ENCODE data around the gene MOB3B. TPM values are rescaled to one million over a fixed set of nuclear protein-coding genes. Genes with fewer than 3 reads are reported as not detected.

Gene MOB3B
- total and polyA plus RNA-seq, 10 of the 15 experiments (the other 5 are each of a cell fraction or from before 2014, with no cell fraction given): 0.44 to 2.7 (median 0.91) TPM

GRCh38 chr9:27352457-27353165 lies 177.0 kb downstream of the MOB3B start (continued):
- no peak for TF ChIP-seq USF1 (IDR thresholded peaks at IDR 0.05; ENCODE audit: borderline replicate concordance, extremely low read length, insufficient read depth, low read depth, low read length)
- no peak for TF ChIP-seq SUZ12 (IDR thresholded peaks at IDR 0.05; ENCODE audit: unreplicated experiment)
- no peak for TF ChIP-seq TAF1 (IDR thresholded peaks at IDR 0.05; ENCODE audit: borderline replicate concordance, low read depth, low read length)
- no peak for TF ChIP-seq TCF12 (IDR thresholded peaks at IDR 0.05; ENCODE audit: low read depth, low read length)
- no peak for TF ChIP-seq E4F1 (IDR thresholded peaks at IDR 0.05; ENCODE audit: borderline replicate concordance, partially characterized antibody)
- TF ChIP-seq SMAD1 (IDR thresholded peaks at IDR 0.05; ENCODE audit: low read depth, partially characterized antibody): no peak
- TF ChIP-seq SMARCA5 (IDR thresholded peaks at IDR 0.05): no peak
- 0 out of 3 replicates have a peak, but pooled peaks of 1 of the 2 experiments have one; percentile 18 for TF ChIP-seq EGR1 (IDR thresholded peaks at IDR 0.05; ENCODE audit: borderline replicate concordance in 1 of 2, low read depth in 2 of 2, low read length in 2 of 2)
- no peak for TF ChIP-seq MEF2A (IDR thresholded peaks at IDR 0.05; ENCODE audit: insufficient read depth, low read depth, low read length)
- TF ChIP-seq ETV6 (conservative IDR thresholded peaks at IDR 0.05 in 1 of 2, IDR thresholded peaks at IDR 0.05 in 1 of 2; ENCODE audit: borderline replicate concordance in 1 of 2, low read depth in 1 of 2): peak in 1 of 2 experiments; percentile 65; a peak in 2 of 4 replicates
- peak; percentile 84 for TF ChIP-seq IRF4 (IDR thresholded peaks at IDR 0.05; ENCODE audit: low read depth, low read length)
- TF ChIP-seq HDGF (IDR thresholded peaks at IDR 0.05): no peak
- peak; percentile 58 for TF ChIP-seq RELB (IDR thresholded peaks at IDR 0.05; ENCODE audit: low read depth)
- 0 out of 2 replicates have a peak, but pooled peaks have one; percentile 19 for TF ChIP-seq CBX5 (IDR thresholded peaks at IDR 0.05; ENCODE audit: low read depth)
- peak; percentile 49; the same call in 1 of the 2 replicates for TF ChIP-seq ZNF687 (IDR thresholded peaks at IDR 0.05)
- peak in 1 of 2 experiments; percentile 85; a peak in 1 of 4 replicates for TF ChIP-seq EP300 (IDR thresholded peaks at IDR 0.05; ENCODE audit: borderline replicate concordance in 1 of 2, control insufficient read depth in 1 of 2, low read depth in 2 of 2, low read length in 2 of 2)
- TF ChIP-seq NFXL1 (IDR thresholded peaks at IDR 0.05; ENCODE audit: borderline replicate concordance): no peak
- TF ChIP-seq CBX3 (IDR thresholded peaks at IDR 0.05; ENCODE audit: borderline replicate concordance, low read depth): no peak

Data from GM12878 (cell line).